Epithelial cell of esophagus (primary cell): ENCODE data around the gene ASIP.
"Not testable (repeated sequence)": the region's sequence is repeated elsewhere in the genome, so short reads cannot be mapped to it uniquely, and the experiment has no call there.

Source experiments
- DNase-seq: peaks from one replicate; pipeline ENCODE4 v3.0.0; 2010; ENCODE audit warnings: low read depth
- H3K4me3 ChIP-seq: 2 replicates; pipeline ENCODE4 v1.5.1; 2011; ENCODE audit warnings: mild to moderate bottlenecking, low read length, control low read depth
- CTCF ChIP-seq: IDR thresholded peaks from 2 replicates; pipeline ENCODE4 v1.5.1; 2011; ENCODE audit warnings: low read depth, mild to moderate bottlenecking, low read length, control low read depth, inconsistent platforms; ENCODE audit not compliant: insufficient read depth; ENCODE audit errors: missing control alignments

ASIP gene

DNA sequence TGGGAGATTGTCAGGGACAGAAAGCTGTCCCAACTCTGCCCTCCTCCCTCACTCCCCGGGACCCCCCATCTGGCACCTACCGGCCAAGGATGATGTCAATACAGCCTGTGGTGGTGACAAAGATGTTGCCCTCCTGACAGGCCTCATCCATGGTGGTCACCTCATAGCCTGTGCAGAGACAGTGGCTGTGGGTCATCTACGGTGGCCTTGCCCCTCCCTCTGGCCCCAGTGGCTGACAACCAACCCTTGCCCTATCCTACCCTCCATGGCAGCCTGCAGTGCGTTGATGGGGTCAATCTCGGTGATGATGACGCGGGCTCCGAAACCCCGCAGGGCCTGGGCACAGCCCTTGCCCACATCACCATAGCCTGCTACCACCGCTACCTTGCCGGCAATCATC lies 49.2 kb downstream of the ASIP start:
- no peak for DNase-seq

DNA sequence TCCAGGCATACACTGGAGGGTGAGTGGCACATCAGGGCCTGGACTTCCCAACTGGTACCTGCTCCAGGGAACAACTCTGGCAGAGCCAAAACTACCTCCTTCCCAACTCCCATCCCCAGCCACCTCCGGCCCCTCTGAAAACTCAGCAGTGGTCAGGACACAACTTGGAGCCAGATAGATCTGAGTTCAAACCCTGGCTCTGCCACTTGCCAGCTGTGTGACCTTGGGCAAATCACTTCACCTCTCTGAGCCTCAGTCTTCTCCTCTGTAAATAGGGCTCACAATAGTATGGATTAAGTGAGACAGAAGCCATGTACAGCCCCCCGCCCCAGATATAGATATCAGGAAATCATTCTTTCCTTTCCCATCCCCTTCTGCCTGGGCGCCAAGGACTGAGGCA lies 51.3 kb downstream of the ASIP start:
- TF ChIP-seq CTCF = no peak
- no peak overlapping the region for H3K4me3 ChIP-seq
- no peak for DNase-seq

More for the DNA sequence above, 49.2 kb downstream of the ASIP start:
- no peak overlapping the region for H3K4me3 ChIP-seq
- TF ChIP-seq CTCF = no peak

- no peak for DNase-seq
- no peak overlapping the region for H3K4me3 ChIP-seq
- no peak for TF ChIP-seq CTCF
These were observed 51.9 kb downstream of the ASIP start for GRCh38 chr20:34293119-34293518.

DNA sequence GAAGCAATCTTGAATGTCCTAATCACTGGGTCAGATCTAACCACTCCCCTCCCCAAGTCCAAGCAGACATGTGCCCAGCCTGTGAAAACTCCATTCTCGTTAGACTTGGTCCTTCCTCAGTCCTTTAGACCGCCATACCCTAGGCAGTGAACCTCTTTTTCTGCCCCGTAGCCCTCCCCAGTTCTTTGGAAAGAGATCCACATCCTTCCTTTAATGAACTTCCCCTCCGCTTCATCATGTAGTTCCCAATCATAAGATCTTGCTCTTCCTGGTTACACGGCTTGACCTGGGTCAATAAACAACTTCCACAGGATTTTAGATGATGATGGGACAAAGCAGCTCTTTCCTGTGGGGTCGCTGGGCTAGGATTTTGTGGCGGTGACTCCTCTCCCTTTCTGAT lies 52.4 kb downstream of the ASIP start:
- DNase-seq = no peak
- no peak overlapping the region for H3K4me3 ChIP-seq
- TF ChIP-seq CTCF = no peak

GRCh38 chr20:34294563-34294962 lies 53.3 kb downstream of the ASIP start:
- no peak for TF ChIP-seq CTCF
- DNase-seq = no peak
- no peak overlapping the region for H3K4me3 ChIP-seq

- DNase-seq = no peak
- H3K4me3 ChIP-seq = no peak overlapping the region
- TF ChIP-seq CTCF = no peak
These were observed 54.1 kb downstream of the ASIP start for GRCh38 chr20:34295284-34295683.

DNA sequence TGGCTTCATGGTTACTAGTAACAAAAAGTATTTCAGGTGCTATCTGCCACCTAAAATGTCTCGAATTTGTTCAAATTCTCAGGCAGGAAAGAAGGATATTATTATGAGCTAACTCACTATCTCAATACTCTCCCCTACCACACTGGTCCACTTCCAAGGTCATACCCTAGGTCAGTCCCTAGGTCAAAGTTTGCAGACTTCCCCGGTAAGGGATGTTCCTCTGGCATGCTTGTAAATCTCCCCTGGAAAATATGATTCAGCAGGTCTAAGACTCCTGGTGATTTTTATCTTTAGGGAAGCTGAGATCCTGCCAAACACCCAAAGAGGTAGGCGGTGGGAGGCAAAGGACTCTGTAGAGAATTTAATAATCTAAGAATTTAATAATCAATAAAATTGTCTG lies 55.2 kb downstream of the ASIP start:
- no peak overlapping the region for H3K4me3 ChIP-seq
- no peak for DNase-seq
- no peak for TF ChIP-seq CTCF

DNA sequence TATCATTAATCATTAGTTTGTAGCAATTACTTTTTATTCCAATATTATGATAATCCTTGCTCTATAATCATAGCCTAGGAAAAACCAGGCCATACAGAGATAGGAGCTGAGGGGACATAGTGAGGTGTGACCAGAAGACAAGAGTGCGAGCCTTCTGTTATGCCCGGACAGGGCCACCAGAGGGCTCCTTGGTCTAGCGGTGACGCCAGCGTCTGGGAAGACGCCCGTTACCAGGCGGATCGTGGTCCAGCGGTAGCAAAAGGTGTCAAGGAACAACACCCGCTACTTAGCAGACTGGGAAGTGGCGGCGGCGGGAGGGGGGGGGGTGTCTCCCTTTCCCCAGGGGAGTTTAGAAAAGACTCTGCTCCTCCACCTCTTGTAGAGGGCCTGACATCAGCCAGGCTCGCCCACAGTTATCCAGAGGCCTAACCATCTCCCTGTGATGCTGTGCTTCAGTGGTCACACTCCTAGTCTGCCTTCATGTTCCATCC lies 57.1 kb downstream of the ASIP start:
- not testable (repeated sequence) for DNase-seq, H3K4me3 ChIP-seq
